VCaP (cell line): ENCODE results near the gene RNF150.
"Not testable (repeated sequence)": the region's sequence is repeated elsewhere in the genome, so short reads cannot be mapped to it uniquely, and the experiment has no call there.

Experiments used
- H3K27ac ChIP-seq: fragments of 450-650 bp; 2 replicates; pipeline ENCODE4 v1.5.1; 2017
- CTCF ChIP-seq: fragments of 450-650 bp; conservative IDR thresholded peaks from 2 replicates; pipeline ENCODE4 v1.5.1; 2017; ENCODE audit warnings: mild to moderate bottlenecking, moderate library complexity

RNF150 gene

GRCh38 chr4:140839888-140840790 is 293.1 kb downstream of the RNF150 start:
- H3K27ac ChIP-seq = no peak overlapping the region
- no peak for TF ChIP-seq CTCF

- no peak overlapping the region for H3K27ac ChIP-seq
- TF ChIP-seq CTCF = no peak
These were observed 293.9 kb downstream of the RNF150 start for GRCh38 chr4:140839406-140839805.

DNA sequence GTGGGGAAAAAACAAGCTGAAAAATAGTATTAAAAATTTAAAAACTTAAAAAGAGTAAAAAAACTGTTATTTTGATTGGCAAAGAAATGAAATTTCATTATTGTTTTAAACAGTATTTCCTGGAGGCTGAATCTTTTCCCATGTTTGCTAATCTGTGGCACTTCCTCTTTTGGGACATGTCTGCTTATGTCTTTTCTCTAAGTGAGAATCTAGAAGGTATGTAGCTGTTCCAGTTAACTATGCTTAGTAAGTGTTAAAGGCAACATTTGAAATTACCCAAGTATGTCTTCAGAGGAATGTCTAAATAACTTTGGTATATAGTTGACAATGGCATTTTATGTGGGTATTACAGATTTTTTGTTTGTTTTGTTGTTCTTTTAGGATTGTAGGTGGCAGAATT is 295.5 kb downstream of the RNF150 start:
- TF ChIP-seq CTCF = no peak
- H3K27ac ChIP-seq = no peak overlapping the region

DNA sequence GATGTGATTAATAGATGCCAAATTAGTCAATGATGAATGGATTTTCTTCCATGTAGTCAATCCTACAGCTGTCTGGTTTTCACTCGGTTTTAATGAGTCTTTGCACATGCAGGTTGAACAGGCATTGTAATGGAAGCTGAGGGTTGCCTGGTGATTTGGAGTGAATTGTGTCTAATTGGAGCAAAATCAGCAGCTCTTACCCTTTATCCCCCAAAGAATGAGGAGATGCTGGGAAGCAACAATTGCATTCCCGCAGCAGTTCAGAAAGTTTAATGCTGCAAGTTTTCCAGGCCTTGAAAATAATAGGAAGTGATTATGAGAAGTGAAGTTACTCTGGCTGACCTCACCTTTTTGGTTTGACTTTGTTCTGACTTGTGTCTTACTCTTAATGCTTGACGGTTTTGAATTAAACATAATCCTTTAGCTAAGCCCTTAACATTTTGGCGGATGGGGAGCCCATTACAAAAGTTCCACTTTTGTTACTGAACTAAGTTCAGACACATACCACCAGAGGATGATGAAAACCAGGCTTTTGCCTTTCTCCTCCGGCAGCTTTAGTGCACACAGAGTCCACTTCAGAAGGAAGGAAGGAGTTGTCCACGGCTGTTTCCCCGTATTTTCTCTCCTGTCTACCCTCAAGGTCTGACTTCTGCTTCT is 298.3 kb downstream of the RNF150 start:
- TF ChIP-seq CTCF = no peak
- no peak overlapping the region for H3K27ac ChIP-seq

DNA sequence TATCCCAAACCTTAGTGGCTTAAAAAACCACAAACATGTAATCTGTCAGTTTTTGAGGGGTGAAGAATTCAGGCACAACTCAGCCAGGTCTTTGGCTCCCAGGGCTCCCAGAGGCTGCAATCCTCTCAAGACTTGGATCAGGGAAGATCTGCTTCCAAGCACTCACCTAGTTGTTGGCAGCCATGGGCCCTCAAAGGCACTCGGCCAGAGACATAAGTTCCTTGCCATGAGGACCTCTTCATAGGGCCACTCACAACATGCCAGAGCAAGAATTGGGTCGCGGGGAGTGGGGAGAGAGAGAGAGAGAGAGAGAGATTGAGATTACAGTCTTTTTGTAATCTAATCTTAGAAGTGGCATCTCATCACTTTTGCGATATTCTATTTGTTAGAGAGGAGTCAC is 300.0 kb downstream of the RNF150 start:
- H3K27ac ChIP-seq = no peak overlapping the region
- TF ChIP-seq CTCF = no peak

GRCh38 chr4:140829825-140830224 is 303.4 kb downstream of the RNF150 start:
- no peak overlapping the region for H3K27ac ChIP-seq
- no peak for TF ChIP-seq CTCF

DNA sequence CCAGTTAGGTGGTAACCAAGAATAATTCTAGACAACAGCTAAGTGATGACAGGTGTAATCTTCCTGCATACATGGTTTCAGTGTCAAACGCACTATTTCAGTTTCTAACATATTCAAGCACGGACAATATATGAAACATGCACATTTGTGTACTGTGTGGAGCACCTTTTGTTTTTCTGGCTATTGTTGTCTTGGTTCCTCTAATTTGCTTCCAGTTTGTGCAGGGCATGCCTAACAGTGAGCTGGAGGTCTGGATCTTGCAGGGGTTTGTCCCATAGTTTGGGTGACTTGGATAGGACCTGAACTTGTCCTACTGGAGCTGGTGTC is 306.6 kb downstream of the RNF150 start:
- no peak for TF ChIP-seq CTCF
- H3K27ac ChIP-seq = no peak overlapping the region

- not testable (repeated sequence) for H3K27ac ChIP-seq
These were observed 312.7 kb downstream of the RNF150 start for GRCh38 chr4:140820520-140820919.
